ENCODE results near the gene TBCD. TPM values are rescaled to one million over a fixed set of nuclear protein-coding genes. Genes with fewer than 3 reads are reported as not detected.

TBCD gene
- polyA plus RNA-seq, 4 donors = 54.4 to 90.7 (median 68.7) TPM

DNA sequence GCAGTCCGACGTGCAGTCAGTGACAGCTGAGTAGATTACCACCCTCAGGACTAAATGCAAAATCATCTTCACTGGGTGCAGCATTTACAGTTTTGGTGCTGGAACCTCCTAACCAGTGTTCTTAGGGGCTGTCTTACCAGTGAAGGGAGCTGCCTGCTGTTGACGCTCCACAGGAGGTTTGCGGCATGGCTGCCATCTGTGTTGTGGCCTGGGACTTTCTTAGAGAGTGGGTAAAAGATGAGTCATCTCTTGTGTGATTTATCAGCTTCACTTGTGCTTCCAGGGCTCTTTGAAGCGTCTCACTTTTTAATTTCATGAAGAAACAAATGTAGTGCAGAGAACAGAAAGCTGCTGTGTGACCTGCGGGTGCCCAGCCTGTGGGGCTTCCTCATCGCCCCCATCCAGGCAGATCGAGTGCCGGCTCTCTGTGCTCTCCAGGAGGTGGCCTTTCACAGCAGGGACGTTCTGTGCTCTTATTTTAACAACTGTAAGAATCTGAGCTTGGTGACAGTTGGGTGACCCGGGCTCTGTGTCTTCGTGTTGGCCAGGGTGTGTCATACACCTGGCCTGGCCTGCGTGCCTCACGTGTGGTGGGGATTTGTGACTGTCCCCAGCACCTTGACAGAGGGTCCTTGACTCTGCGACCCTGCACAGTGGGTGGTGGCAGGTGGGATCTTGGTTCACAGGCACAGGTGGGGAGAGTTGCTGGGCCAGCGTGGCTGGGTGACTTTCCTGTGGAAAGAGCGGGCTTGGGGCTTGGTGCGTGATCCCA lies 112.3 kb downstream of the TBCD start:
- no peak for DNase-seq (ENCODE audit: low read depth in 4 of 4, low spot score in 3 of 4)

DNA sequence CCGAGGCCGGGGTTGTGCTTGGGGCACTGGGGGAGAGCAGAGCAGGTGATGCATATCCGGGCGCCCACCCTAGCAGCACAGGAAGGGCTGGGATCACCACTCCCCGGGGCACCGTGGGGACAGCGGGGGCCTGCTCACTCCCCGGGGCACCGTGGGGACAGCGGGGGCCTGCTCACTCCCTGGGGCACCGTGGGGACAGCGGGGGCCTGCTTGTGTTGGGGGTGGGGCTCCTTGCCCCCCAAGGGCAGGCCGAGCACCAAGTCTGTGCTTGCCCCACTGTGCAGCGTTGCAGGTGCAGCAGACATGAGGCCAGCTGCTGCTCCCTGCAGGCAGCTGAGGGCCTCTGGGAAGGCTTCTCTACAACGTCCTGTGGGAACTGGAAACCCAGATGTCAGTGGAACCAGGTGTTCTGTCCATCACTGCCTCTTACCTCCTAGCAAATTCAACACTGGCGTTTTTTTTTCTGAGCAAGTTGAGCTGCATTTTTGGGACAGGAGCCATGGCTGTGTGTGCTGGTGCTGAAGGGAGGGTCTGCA lies 112.9 kb downstream of the TBCD start:
- DNase-seq (ENCODE audit: low read depth in 4 of 4, low spot score in 3 of 4) = no peak

DNA sequence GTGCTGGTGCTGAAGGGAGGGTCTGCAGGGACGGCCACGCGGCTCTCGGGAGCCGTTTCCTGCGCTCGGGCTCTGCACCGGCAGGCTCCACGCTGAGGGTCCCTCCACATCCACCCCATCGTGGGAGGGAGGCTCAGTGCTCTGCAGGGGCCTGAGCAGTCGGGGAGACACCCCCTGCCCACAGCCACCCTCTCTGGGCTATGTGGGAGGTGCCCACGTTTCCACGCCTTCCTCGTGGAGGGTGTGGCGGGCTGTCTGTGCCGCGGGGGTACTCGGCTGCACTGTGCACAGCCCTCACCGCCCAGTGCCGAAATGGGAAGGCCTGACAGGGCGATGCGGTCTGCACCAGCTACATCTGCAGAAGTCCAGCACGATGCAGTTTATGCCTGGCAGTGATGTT lies 113.4 kb downstream of the TBCD start:
- no peak for DNase-seq (ENCODE audit: low read depth in 4 of 4, low spot score in 3 of 4)

DNA sequence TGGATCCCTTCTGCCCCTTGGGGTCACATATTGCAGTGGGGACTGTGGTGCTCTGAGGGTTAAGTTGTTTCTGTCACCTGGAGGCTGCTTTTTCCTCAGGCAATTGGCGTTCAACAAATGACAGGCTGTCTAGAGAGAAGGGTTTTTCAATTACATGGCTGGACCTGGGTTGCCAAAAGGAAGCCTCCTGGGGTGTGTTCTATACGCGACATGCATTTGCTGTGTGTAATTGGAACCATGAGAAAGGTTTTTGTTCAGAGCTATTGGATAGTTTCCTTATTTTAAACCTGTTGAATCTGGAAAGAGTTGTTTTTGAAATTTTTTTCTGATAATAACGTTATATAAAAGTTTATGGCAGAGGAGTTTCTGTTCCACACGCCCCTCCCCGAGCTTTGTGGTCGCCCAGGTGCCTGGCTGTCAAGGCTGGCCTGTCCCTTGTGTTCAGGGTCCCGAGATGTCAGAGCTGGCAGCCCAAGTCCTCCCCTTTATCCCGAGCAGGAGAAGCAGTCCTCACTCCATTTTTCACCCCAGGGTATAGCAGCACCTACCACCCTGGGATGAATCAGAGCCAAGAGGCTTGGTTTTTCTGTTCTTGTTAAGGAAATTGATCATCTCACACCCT lies 114.0 kb downstream of the TBCD start:
- DNase-seq (ENCODE audit: low read depth in 4 of 4, low spot score in 3 of 4) = no peak

DNA sequence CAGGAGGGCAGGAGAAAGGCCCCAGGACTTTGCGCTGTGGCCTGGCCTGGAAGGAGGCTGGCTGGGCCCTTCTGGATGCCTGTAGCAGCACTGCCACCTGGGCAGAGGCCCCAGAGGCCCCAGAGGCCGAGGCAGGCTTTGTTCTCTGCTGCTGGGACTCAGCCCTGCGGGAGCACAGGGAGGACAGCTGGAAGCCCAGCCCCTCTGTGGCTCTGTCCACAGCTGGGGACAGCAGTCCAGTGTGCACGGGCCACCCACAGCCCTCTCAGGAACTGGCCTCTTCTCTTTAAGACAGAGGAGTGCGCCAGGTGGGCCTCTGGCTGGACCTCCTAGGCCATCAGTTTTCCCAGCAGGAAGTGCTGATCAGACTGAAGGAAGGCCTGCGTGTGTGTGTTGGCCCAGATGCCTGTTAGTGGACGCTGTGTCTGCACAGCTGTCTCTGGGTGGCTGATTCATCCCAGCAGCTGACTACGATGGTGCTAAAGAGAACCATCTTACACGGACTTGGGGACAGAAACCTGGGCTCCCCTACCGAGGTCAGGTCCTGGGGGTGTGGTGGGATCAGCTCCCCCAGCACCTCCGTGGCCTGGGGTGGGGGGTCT lies 114.8 kb downstream of the TBCD start:
- no peak for DNase-seq (ENCODE audit: low read depth in 4 of 4, low spot score in 3 of 4)

DNA sequence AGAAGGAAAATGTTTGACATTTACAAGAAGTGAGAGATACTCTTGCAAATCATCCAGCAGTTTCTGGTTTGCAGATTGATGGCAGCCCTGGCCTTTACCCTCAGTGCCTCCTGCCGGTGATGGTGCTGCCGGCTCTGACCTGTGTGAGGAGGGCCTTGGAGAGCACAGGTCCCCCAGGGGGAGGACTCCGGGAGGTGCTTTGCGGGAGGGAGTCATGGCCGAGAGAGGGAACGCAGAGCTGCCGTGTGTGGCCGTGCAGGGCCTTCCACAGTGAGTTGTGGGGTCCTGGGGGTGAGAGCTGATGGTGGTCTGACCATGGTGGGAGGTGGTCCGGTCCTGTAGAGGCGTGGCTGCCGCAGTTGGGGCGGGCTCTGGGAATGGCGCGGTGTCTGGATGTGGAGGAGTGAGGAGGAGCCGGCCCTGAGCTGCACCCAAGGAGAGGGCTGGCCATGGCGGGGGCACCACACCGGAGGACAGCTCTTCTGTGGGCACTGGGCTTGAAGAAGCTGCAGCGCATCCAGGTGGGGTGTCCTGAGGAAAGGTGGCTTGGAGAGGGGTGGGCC lies 116.0 kb downstream of the TBCD start:
- no peak for DNase-seq (ENCODE audit: low read depth in 4 of 4, low spot score in 3 of 4)

DNA sequence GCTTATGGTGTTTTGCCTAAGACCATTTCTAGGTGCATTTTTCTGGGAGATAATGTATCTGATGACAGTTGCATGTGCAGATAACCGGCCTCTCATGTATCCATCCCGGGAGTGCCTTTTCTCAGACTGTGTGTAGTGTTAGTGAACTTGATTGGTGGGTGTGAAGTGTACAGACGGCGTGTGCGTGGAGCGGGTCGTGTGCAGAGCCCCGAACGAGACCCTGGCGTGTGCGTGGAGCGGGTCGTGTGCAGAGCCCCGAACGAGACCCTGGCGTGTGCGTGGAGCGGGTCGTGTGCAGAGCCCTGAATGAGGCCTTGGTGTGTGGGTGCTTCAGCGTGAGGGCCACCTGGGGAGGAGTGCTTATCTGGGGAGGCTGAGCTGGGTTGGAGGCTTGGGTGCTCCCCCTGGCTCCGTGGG lies 116.9 kb downstream of the TBCD start:
- DNase-seq (ENCODE audit: low read depth in 4 of 4, low spot score in 3 of 4) = no peak

DNA sequence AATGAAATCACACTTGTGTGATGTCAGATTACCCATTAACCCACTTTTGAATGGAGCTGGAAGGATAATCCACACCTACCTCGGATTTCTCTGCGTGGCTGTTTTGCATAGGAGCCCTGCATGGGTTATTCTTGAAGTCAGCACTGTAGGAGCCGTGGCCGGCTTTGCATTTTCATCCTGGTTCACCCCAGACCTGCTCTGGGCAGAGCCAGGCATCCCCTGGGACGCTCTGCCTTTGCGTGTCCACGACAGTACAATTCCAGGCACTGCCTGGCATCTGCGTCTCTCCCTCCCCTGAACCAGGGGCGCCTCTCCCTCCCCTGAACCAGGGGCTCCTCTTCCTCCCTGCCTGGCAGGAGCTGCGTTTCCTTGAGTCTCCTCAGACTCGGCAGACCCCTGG lies 117.7 kb downstream of the TBCD start:
- DNase-seq (ENCODE audit: low read depth in 4 of 4, low spot score in 3 of 4) = no peak

DNA sequence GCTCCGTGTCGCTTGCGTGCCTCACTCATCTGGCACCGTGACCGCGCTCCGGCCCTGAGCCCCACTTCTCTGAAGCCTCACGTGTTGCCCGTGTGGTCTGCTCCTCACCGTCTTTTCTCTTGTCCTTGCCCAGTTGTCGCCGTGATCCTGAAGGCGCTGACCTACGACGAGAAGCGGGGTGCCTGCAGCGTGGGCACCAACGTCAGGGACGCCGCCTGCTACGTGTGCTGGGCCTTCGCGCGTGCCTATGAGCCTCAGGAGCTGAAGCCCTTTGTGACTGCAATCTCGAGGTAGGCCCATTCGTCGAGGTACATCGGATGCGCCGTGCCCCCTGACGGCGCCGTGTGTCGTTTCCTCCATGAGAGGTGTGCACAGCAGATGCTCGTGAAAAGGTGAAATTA lies 118.2 kb downstream of the TBCD start:
- no peak for DNase-seq (ENCODE audit: low read depth in 4 of 4, low spot score in 3 of 4)

DNA sequence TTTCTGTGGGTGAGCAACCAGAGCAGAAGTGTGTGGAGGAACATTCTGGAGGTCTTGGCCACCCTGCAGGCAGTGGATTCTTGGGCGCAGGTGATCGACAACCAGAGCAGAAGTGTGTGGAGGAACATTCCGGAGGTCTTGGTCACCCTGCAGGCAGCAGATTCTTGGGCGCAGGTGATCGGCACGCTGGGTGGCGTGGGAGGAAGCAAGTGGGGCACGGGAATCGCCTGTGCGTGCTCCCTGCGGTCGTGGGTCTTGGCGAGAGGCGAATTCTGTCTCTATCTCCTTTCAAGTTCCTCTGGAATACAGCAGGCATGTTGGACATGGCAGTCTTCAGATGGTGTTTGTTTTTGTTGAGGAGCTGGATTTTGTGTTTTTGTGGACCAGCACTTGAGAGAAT lies 118.7 kb downstream of the TBCD start:
- DNase-seq (ENCODE audit: low read depth in 4 of 4, low spot score in 3 of 4) = no peak

DNA sequence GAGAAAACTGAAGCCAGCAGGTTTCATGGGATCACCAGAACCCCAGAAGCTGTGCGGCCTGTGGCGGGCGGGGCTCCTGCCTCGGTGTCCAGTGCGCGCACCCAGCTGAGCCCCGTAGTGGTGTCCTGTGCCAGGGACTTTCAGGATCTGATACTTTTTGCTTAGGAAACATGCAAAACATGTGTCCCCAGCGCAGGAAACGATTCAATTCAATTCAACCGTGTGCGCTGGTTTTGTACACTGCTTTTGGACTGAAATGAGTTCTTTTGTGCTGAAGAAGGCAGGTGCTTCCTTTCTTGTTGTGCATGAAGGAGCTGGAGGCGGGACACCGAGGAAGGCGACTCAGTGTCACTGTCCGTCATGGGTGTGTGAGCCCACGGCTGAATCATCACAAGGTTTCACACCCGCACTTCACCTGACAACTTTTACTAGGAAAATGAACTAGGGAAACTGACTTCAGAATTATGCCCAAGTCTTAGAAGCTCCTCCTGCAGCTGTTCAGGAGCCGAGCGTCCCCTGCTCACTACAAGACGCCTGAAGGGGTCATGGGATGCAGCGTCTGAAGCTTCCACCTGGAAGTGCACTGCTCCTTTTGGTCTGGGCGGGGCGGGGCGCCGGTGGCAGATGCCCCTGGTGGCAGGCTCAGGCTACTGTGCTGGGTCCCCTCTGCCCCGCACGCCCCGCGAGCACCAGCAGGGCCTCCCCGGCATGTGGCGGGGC lies 119.4 kb downstream of the TBCD start:
- DNase-seq (ENCODE audit: low read depth in 4 of 4, low spot score in 3 of 4) = no peak

DNA sequence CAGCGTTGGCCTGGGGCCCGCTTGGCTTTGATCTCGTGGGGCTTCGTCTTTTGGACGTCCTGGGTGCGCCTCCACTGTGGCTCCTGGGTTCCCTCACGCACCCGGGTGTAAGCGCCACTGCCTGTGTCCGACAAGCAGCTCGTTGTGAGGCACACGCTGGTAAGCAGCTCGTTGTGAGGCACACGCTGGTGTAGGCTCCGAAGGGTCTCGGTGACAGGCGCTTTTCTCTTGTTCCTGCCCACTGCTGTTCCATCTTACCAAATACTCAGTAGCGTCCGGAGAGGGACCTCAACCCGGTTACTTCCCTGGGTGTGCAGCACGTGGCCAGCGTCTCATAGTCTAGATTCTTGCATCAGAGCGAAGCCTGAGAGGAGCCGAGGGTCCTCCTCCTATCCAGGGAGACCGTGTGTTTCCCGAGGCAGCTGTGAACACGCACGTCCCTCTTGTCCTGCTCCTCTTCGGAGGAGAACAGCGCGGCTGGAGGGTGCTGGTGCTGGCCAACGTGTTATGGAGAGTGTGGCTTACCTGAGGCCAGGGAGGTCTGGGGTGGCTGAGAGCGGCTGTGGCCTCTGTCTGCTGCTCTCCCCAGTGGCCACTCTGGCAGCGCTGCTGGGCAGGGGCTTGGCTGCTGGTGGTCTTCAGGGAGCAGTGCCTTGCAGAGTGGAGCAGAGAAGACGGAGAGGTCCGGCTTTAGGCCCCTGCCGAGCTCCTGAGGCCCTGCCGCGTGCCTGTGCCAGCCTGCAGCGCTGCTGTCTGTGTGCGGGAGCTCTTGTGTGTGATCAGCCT lies 120.1 kb downstream of the TBCD start:
- no peak for DNase-seq (ENCODE audit: low read depth in 4 of 4, low spot score in 3 of 4)

DNA sequence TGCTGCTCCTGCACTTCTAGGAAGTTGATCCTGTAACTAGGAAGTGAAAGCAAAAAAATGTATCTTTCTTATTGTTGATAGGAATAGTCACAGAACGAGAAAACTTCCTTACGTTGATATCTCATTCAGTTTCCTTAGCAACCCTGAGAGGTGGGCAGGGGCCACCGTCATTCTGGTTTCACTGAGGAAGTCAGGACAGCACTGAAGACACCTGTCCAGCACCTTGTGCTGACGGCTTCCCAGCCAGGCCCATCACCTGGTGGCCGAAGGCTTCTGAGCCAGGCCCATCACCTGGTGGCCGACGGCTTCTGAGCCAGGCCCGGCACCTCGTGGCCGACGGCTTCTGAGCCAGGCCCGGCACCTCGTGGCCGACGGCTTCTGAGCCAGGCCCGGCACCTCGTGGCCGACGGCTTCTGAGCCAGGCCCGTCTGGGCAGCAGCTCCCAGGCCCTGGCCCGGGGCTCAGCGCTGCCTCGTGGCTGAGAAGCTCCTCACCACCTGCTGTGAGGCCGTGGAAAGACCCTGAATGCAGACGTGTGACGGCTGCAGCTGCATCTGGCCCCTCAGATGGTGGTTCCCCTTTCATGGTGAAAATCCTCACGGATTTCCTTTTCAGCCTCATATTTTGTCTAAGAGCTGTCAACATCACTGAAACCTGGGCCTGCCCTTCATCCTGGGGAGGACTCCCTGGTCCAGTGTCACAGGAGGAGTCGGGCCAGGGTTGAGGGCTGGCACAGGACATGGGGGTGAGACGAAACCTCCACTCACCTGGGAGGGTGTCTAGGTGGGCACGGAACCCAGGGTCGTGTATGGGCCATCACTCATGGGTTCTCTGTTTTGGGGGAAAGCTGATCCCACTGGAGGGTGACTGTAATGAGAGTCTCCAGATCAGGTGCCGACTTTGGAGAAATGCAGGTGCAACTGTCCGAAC lies 121.0 kb downstream of the TBCD start:
- DNase-seq (ENCODE audit: low read depth in 4 of 4, low spot score in 3 of 4) = no peak

DNA sequence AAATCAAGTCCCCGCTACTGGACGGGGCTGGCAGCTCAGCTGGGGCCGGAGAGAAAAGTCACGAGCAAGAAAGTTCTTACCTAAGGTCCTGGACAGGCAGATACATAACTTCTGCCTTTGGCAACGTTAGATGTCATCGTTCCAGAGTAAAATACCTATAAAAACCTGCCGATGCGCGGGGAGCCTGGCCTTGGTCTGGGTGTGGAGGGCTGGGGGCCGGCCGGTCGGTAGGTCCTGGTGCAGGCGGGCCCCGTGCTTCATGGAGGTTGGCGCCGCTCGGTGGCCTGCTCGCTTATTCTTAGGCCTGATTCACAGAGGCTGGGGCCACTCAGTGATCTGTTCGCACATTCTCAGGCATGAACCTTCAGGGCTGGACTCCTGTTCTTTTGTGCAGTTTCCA lies 121.7 kb downstream of the TBCD start:
- DNase-seq (ENCODE audit: low read depth in 4 of 4, low spot score in 3 of 4) = no peak

DNA sequence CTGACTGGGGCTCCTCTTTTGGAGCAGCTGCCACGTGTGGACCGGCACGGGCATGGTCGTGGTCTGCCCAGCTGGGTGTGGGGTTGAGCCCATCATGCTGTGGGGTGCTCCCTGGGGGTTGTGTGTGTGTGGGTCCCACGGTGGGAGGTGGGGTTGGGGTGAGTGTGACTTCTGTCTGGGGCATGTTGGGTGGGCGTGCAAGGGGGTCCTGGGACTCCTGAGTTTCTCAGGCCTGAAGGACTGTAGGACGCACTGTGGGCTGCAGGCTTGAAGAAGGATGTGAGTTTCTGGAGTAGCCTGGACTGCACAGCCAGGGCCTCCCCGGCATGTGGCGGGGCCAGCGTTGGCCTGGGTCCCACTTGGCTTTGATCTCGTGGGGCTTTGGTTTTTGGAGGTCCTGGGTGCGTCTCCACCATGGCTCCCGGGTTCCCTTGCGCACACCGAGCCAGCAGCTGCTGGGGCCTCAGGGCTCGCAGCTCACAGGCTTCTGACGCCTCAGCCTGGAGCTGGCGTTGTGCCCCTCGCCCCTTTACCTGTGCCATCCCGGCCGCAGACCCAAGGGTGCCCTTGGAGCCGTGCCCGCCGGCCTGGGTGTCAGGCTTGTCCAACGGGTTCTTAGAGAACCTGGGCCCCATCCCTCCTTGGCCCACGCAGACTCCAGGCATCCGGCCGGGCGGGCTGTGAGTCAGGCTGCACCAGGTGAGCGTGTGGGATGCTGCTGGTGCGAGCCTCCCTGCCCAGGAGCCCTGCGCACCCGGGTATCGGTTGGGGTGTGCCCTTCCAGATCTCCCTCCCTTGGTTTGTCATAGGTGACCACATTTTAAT lies 122.4 kb downstream of the TBCD start:
- DNase-seq (ENCODE audit: low read depth in 4 of 4, low spot score in 3 of 4) = no peak

DNA sequence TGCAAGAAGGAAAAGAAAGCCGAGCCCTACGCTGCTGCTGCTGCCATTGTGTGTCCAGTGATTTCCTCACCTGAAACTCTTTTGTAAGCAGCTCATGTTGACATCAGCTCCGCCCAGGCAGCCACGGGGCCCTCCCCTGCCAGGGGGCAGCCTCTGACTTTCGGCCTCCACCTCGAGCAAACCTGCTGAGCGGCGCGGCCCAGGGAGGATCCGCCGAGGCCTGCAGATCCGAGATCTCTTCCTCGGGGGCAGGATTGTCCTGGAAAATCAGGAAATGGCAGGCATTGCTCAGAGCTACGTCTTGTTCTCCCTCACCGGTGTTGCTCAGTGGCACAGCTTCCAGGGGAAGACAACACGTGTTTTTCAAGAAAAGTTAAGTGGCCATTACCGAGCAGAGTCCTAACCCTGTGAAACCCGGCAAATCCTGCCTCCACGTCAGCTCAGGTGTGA lies 123.6 kb downstream of the TBCD start:
- DNase-seq (ENCODE audit: low read depth in 4 of 4, low spot score in 3 of 4) = no peak

DNA sequence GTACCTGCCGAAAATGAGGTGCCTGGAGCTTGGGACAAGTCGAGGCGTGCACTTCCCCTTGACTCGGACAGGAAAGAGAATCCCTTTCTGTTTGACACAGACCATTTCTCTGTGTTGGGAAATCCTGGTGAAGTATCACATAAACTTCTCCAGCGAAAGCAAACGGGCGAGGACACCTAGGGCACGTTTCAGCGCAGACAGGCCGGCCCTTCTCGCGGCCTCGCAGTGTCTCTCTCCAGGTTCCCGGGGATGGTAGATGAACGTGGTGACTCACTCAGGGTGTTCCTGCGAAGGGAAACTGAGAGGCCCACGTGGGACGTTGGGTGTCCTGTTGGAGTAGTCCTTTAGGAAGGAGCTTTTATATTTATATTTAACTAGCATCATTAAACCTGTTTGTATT lies 124.3 kb downstream of the TBCD start:
- no peak for DNase-seq (ENCODE audit: low read depth in 4 of 4, low spot score in 3 of 4)

All from left renal pelvis (tissue), 4 donors.